ACHN (cell line): ENCODE results near the gene MPND.

Source experiments
- DNase-seq: peaks from one replicate; pipeline ENCODE4 v3.0.0-alpha.2; 2015
- in situ Hi-C: cut with HindIII; loops from 2 replicates; pipeline ENCODE4 v1.10.0; 2017; ENCODE audit warnings: low sequenced_read_pairs, low pct_ligation_motif_present, low pct_unique_long_range_greater_than_20kb

Gene MPND

GRCh38 chr19:4343370-4344307 is at the start of gene MPND:
Gene MPND (plus strand): TSS chr19:4343562. CDS start chr19:4343594, 32 bp downstream.
- peak; percentile 82 for DNase-seq
- in situ Hi-C loops: no loop called here

GRCh38 chr19:4294389-4294788 is 49.0 kb upstream of the MPND start:
- in situ Hi-C loops: no loop called here
- DNase-seq: no peak

GRCh38 chr19:4295972-4296771 is 47.2 kb upstream of the MPND start:
- no peak for DNase-seq
- in situ Hi-C loops: no loop called here

GRCh38 chr19:4297901-4298809 is 45.2 kb upstream of the MPND start:
- DNase-seq: no peak
- in situ Hi-C loops: no loop called here

- in situ Hi-C loops: no loop called here
- DNase-seq: no peak
Observed at GRCh38 chr19:4298810-4299550, 44.4 kb upstream of the MPND start.

- DNase-seq: no peak
- in situ Hi-C loops: no loop called here
Observed at GRCh38 chr19:4300589-4300988, 42.8 kb upstream of the MPND start.

GRCh38 chr19:4301590-4302242 is 41.6 kb upstream of the MPND start:
- in situ Hi-C loops: no loop called here
- DNase-seq: no peak

- in situ Hi-C loops: no loop called here
- DNase-seq: no peak
Observed at GRCh38 chr19:4302243-4302640, 41.1 kb upstream of the MPND start, which contains the start of gene TMIGD2. Gene TMIGD2 (minus strand): TSS chr19:4302389. CDS start chr19:4302385, 4 bp downstream.

GRCh38 chr19:4303819-4304537 is 39.4 kb upstream of the MPND start:
- in situ Hi-C loops: no loop called here
- no peak for DNase-seq

- in situ Hi-C loops: no loop called here
- DNase-seq: peak; percentile 53
Observed at GRCh38 chr19:4304538-4305256, 38.7 kb upstream of the MPND start, which contains the start of gene FSD1. Gene FSD1 (plus strand): TSS chr19:4304598. CDS start chr19:4304747, 149 bp downstream.

GRCh38 chr19:4305257-4305612 is 38.1 kb upstream of the MPND start:
- DNase-seq: no peak
- in situ Hi-C loops: no loop called here

- no peak for DNase-seq
- in situ Hi-C loops: no loop called here
Observed at GRCh38 chr19:4305659-4306058, 37.7 kb upstream of the MPND start.

GRCh38 chr19:4310247-4311121 is 32.9 kb upstream of the MPND start:
- DNase-seq: no peak
- in situ Hi-C loops: no loop called here

GRCh38 chr19:4313847-4314490 is 29.4 kb upstream of the MPND start:
- in situ Hi-C loops: no loop called here
- no peak for DNase-seq

GRCh38 chr19:4316956-4317355 is 26.4 kb upstream of the MPND start:
- DNase-seq: no peak
- in situ Hi-C loops: no loop called here
